ENCODE data around the gene C16orf78.

- TF ChIP-seq CTCF (IDR thresholded peaks at IDR 0.05) = no peak
- no peak for TF ChIP-seq EP300 (IDR thresholded peaks at IDR 0.05)
- no peak for TF ChIP-seq POLR2A (IDR thresholded peaks at IDR 0.05)
- no peak for TF ChIP-seq POLR2AphosphoS5 (IDR thresholded peaks at IDR 0.05)
Measured at GRCh38 chr16:49349446-49350168, 24.0 kb upstream of the C16orf78 start.

All from gastroesophageal sphincter (tissue), 3 donors.